ENCODE results near the gene NSRP1.

DNA sequence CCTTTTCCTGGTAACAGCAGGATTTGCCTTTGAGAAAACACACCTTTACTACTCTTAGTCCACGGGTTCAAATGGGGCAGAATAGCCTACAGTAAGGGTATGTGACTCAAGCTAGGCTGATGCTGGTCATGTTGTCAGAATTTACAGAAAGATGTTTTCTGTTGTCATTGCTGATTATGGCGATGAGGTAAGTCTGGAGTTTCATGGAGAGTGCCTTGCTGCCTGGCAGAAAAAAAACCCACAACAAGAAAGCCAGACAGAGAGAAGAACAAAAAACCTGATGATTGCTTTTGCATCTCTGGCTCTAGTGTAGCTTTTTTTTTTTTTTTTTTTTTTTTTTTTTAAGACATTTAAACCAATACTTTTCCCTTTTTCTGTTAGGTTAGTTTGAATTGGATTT lies 71.0 kb downstream of the NSRP1 start:
- TF ChIP-seq RAD21 (IDR thresholded peaks at IDR 0.05; ENCODE audit: low read depth) (no peak), YY1 (IDR thresholded peaks at IDR 0.05; ENCODE audit: low read depth) (no peak), TAF1 (IDR thresholded peaks at IDR 0.05; ENCODE audit: low read depth) (no peak), FOXM1 (IDR thresholded peaks at IDR 0.05; ENCODE audit: borderline replicate concordance, low read depth) (no peak), CEBPB (IDR thresholded peaks at IDR 0.05) (no peak), TCF12 (IDR thresholded peaks at IDR 0.05; ENCODE audit: low read depth) (no peak), EP300 (IDR thresholded peaks at IDR 0.05; ENCODE audit: borderline replicate concordance) (no peak)
- TF ChIP-seq, protein P1, sequence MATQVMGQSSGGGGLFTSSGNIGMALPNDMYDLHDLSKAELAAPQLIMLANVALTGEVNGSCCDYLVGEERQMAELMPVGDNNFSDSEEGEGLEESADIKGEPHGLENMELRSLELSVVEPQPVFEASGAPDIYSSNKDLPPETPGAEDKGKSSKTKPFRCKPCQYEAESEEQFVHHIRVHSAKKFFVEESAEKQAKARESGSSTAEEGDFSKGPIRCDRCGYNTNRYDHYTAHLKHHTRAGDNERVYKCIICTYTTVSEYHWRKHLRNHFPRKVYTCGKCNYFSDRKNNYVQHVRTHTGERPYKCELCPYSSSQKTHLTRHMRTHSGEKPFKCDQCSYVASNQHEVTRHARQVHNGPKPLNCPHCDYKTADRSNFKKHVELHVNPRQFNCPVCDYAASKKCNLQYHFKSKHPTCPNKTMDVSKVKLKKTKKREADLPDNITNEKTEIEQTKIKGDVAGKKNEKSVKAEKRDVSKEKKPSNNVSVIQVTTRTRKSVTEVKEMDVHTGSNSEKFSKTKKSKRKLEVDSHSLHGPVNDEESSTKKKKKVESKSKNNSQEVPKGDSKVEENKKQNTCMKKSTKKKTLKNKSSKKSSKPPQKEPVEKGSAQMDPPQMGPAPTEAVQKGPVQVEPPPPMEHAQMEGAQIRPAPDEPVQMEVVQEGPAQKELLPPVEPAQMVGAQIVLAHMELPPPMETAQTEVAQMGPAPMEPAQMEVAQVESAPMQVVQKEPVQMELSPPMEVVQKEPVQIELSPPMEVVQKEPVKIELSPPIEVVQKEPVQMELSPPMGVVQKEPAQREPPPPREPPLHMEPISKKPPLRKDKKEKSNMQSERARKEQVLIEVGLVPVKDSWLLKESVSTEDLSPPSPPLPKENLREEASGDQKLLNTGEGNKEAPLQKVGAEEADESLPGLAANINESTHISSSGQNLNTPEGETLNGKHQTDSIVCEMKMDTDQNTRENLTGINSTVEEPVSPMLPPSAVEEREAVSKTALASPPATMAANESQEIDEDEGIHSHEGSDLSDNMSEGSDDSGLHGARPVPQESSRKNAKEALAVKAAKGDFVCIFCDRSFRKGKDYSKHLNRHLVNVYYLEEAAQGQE (IDR thresholded peaks at IDR 0.05; ENCODE audit: low read depth): no peak
- TF ChIP-seq, protein P2, sequence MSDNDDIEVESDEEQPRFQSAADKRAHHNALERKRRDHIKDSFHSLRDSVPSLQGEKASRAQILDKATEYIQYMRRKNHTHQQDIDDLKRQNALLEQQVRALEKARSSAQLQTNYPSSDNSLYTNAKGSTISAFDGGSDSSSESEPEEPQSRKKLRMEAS (IDR thresholded peaks at IDR 0.05): no peak

All from Ishikawa (cell line).